COLO829 (cell line): ENCODE data around the gene ELAPOR2.
"Not testable (repeated sequence)": the region's sequence is repeated elsewhere in the genome, so short reads cannot be mapped to it uniquely, and the experiment has no call there.

Experiments
- DNase-seq: peaks from one replicate; pipeline ENCODE4 v3.0.0; 2012; ENCODE audit warnings: low spot score

Gene ELAPOR2, protein sequence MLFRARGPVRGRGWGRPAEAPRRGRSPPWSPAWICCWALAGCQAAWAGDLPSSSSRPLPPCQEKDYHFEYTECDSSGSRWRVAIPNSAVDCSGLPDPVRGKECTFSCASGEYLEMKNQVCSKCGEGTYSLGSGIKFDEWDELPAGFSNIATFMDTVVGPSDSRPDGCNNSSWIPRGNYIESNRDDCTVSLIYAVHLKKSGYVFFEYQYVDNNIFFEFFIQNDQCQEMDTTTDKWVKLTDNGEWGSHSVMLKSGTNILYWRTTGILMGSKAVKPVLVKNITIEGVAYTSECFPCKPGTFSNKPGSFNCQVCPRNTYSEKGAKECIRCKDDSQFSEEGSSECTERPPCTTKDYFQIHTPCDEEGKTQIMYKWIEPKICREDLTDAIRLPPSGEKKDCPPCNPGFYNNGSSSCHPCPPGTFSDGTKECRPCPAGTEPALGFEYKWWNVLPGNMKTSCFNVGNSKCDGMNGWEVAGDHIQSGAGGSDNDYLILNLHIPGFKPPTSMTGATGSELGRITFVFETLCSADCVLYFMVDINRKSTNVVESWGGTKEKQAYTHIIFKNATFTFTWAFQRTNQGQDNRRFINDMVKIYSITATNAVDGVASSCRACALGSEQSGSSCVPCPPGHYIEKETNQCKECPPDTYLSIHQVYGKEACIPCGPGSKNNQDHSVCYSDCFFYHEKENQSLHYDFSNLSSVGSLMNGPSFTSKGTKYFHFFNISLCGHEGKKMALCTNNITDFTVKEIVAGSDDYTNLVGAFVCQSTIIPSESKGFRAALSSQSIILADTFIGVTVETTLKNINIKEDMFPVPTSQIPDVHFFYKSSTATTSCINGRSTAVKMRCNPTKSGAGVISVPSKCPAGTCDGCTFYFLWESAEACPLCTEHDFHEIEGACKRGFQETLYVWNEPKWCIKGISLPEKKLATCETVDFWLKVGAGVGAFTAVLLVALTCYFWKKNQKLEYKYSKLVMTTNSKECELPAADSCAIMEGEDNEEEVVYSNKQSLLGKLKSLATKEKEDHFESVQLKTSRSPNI

DNA sequence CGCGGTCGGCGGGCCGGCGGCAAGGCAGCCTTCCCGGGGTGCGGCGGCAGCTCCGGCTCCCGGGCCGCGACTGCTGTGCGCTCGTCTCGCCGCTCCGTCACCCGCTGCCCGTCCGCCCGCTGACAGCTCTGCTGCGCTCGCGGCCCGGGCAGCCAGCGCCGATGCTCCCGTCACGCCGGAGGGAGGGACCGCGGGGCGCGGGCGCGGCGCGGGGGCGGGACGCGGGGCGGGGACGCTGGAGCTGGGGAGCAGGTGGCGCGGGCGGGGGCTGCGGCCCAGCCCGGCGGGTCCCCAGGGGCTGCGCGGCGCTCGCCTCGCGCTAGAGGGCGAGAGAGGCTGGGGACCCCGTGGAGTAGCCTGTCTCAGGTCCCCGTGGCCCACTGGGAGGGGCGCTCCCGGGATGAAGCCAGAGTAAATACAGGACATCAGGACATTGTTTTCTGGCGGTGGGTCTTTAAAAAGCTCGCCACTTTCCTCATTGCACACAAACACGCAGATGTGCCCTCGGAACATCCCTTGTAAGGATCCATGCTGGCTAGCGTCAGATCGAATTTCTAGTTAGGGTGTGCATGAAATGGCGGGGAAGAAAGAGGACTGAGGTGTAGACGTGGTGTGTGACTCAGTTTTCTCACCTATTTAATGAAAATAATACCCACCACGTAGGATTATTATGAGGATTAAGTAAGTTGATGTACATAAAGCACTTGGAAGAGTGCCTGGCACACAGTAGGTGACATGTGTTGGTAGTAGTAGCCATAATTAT lies at the start of gene ELAPOR2:
TSS of gene ELAPOR2 (minus strand) at position 130 of the 763 bp plus-strand sequence. CDS start 141 bp downstream, outside the sequence.
- peak; percentile 8 for DNase-seq

DNA sequence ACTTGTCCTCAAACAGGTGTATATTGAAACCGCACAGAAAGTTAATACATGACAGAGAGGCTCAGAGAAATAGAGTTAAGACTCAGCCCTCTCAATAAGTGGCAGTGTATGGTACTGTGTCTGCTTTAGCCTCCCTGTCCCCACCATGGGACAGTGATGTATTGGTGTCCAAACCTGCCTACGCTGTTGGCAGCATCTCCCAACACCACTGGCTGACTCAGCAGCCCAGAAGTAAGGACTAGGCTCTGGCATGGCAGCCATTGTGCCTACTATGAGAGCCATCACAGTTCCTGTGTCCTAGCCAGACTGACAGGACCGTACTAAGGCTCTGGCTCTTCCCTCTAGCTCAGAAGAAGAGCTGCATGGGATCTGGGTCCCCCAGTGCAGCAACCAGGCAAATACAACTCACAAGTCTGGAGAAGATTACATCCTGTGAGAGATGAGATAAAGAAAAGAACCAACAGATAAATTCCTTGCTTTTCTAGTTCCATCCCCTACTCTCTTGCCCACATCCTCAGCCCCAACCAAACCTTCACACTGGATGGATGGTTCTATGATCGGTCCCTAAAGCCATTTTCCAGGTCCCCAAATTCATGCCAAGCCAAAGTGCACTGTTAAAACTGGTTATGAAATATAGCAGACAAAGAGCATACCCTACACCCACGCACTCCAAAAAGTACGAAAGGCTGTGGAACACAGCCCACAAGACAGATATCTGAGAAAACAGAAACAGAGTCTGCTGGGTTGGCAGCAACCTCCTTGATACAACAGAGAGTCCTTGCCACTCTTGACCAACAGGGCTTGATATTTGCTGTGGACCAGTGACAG lies 48.7 kb upstream of the ELAPOR2 start:
- no peak for DNase-seq

DNA sequence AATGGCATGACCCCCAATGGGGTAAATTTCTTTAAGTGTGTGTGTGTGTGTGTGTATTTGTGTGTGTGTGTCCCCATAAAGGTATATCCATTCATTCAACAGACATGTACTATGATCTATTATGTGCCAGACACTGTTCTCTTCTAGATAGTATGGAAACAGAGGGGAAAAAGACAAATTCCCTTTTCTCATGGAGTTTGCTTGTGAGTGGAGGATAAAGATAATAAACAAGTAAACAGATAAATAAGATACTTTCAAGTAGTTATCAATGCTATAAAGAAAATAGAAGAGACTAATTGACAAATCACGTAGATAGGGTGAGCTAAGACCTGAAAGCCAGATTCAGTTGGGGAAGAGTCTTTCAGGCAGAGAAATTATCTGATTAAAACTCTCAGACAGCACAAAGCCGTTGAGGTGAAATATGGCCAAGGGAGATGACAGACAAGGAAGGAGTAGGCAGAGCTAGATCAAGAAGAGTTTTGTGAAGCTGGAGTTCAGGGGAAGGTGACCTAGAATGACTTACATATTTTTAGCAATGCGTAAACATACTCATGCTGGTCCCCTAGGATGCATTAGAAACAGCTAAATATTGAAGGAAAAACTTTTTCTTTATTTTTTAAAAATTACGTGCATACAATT lies 47.6 kb upstream of the ELAPOR2 start:
- no peak for DNase-seq

DNA sequence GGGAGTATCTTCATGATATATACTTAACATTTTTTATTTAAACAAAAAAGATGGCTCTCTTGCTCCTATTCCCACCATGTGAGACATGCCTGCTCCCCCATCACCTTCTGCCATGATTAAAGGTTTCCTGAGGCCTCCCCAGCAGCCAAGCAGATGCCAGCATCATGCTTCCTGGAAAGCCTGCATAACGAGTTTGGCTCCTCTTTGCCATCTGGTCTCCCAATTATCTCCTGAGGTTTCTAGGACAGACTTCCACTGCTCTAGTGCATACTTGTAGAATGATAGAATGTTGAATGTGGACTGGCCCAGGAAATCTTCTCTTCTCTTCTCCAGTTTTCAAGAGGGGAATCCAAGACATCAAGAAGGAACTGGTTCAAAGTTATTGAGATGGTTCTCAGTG lies 45.9 kb upstream of the ELAPOR2 start:
- DNase-seq = no peak

DNA sequence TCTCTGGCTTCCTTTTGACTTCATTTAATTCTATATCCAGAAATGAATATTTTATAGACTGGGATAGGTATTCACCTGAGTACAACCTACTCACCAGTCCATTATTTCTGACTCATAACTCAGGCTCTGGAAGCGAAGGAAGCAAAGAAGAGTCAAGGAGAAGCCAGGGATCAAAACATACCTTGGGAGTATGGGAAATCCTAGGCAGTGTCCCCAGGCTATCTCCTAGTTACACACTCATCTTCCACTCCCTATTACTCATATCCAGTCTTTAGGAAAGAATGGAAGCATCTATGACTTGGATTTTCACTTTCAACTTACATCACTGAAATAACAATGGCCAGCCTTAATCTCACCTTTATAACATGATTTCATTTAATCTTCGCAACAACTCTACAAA lies 40.9 kb upstream of the ELAPOR2 start:
- DNase-seq = no peak

DNA sequence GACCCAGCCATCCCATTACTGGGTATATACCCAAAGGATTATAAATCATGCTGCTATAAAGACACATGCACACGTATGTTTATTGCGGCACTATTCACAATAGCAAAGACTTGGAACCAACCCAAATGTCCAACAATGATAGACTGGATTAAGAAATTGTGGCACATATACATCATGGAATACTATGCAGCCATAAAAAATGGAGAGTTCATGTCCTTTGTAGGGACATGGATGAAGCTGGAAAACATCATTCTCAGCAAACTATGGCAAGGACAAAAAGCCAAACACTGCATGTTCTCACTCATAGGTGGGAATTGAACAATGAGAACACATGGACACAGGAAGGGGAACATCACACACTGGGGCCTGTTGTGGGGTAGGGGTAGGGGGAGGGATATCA lies 37.9 kb upstream of the ELAPOR2 start:
- DNase-seq = not testable (repeated sequence)

DNA sequence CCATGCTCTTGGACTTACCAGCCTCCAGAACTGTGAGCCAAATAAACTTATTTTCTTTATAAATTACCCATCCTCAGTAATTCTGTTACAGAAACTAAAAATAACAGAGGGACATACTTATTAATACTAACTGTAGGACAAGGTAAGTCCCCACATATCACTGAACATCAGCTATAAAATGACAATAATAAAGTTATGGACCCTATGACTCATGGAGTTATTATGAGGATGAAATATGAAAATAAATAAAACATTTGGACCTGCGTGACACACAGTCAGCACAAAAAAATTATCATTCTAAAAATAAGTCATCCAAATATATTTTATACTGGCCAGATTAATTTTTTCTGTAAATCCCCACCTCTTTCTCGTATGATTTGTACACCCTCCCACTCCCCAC lies 34.9 kb upstream of the ELAPOR2 start:
- DNase-seq = no peak

DNA sequence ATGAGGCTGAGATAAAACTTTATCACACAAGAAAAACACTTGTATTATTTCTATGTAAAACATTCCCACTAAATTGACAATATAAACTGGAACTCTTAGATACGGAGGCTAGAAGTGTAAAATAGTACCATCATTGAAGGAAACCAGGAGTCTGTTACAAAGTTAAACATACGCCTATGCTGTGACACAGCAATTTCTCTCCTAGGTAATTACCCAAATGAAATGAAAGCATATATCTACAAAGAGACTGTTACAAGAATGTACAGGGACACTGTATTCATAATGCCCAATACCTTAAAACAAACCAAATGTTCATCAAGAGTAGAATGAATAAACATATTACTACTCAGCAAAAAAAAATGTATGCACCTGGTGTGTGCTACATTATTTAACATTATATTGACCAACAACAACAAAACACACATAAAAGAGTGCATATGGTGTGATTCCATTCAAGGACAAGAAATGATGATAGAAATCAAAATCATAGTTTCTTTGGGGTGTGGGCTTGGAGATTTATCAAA lies 33.2 kb upstream of the ELAPOR2 start:
- DNase-seq = no peak

DNA sequence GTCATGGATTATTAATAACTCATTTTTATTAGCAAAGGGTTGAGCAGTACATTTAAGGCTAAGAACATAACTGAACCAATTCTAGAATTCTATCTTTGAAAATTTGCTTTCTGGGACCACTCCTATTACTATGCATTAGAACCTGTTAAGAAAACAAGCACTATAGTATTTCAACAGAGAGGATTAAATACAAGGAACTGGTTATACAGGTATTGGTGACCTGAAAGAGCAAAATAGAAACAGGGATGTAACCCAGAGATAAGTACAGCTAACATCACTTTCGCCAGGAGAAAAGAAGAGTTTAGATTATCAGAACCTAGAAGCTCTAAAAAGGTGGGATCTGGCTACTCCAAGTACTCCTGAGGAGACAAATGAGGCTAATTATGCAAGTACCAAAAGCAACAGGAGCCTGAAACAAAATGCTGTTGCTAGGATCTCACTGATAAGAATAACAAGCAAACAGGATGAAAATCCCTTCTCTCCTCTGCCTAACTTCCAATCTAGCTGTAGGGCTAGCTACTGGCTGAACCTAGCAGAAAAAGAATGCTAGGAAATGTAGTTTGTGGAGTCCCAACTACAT lies 32.1 kb upstream of the ELAPOR2 start:
- DNase-seq = no peak

DNA sequence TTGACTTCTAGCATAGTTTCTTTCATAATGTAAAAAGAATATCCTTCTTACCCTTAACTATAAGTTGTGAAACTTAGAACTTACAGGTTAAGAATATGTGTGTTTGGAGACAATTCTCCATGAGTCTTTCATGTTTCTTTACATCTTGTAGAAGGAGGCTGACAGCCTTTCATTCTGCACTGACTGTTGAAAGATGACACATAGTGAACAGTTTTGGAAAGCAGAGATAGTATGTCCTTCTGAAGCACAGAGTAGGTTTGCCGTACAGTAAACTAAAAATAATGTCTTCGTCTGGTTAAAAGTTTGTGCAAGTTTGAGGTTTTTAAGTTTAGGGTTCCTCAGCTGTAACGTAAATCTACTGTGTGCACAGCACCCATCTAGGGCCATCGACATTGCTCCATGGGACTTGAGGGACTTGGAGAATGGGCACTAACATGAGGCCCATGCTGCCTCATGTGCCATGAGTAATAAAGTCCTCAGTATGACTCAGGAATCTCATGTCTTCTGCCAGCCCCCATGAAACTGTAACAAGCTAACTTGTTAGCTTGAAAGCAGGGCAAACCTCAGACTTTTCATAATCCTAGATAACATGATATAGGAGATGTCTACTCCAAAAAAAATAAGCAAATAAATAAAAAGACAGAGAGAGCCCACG lies 24.5 kb upstream of the ELAPOR2 start:
- DNase-seq = no peak

DNA sequence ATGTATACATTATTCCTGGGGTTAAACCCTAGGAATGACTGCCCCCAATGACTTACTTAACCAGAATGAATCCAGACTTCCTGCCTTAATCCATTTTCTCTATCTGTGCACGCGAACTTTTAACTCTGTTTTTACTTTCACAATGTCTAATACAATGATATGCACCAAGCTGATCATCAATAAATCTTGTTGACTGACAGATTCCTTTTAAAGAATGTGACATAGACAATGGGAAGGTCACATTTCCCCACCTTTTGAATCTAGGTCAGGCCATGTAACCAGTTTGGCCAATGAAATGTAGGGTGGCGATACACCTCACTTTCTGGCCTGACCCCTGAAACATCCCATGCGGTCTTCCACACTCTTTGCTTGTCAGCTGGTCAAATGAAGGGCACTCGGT lies 23.2 kb upstream of the ELAPOR2 start:
- DNase-seq = no peak

DNA sequence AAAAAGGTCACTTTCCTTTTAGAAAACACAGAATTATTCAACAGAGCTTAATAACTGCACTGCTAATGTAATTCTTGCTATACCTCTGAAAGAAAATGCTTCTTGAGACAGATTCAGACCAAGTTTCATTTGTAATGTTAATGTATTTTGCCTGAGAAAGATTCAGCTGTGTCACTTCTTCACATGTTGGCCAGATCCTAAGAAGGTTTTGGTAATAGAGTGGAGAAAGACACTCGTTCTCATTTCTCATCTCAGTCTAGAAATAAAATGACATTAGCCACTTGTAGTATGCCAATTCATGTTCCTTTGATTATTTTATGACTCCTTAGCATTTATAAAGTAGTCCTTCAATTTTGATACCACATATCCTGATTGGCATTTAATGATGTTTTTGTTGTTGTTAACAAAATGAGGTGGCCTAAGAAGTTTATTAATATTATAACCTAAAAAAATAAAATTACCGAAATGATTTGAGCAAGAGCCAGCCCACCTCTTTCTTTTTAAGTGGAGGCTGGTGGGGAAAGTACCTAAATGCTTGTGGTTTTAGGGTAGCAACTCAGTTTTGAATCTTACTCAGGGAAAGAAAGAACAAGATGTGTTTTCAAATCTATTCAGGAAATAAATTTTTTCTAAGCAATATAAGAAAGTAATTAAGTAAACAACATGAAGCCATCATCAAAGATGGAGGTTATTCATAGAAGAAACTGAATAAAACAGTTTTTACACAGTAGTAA lies 16.4 kb upstream of the ELAPOR2 start:
- DNase-seq = no peak

DNA sequence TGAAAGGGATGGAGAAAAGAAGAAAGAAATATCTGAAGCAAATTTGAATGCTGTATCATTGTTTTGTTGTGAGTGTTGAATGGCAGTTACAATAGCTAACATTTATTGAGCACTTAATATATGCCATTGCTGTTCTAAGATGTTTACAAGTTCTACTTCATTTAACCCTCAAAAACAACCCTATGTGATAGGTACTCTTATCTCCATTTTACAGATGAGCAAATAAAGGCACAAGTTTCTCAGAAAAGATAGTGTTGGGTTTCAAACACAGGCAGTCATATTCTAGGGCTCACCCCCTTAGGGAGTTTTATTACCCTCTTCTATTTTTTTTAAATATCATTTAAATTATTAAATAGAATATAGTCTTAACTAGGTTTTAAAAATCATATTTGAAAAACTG lies 8.3 kb upstream of the ELAPOR2 start:
- no peak for DNase-seq

DNA sequence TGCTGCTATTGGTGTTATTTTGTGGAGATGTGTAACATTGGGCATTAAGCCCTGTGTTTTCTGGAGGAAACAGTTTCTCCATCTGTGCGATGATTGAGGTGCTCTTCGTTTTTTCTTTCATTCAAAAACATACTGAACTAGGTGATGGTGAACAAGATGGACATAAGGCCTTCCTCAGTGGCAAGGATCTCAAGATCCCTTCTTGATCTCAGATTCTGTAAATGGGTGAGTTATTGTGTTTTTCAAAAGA lies 759 bp upstream of the ELAPOR2 start:
- DNase-seq = no peak

DNA sequence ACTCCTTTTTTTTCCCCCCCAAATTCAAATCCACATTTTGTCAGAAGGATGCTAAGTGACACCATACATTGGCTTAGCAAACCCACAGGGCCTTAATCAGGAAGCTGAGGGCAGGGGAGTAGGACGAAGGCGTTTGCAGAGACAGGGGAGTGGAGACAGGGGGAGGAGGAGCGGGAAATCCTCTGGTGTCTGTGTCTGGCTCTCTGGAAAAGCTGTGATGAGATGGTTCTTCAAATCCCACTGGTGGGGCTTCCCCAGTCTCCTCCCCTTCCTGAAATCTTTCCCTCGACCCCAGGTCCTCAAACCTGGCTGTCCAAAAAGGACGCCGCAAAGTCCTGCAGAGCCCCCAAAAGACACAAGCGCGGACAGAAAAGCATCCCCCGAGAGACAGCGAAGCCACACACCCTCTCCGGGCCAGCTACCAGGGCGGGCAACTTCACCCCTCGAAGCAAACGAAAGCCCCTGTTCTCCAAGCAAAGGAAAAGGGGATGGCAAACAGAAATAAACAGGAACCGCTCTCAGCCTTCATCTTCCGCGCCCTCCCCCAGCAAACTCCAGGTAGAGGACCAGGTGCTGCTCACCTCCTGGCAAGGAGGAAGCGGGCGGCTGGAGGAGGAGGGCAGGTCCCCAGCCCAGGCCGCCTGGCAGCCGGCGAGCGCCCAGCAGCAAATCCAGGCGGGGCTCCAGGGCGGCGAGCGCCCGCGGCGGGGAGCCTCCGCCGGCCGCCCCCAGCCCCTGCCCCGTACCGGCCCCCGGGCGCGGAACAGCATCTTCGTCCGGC lies 520 bp downstream of the ELAPOR2 start:
- DNase-seq = no peak

DNA sequence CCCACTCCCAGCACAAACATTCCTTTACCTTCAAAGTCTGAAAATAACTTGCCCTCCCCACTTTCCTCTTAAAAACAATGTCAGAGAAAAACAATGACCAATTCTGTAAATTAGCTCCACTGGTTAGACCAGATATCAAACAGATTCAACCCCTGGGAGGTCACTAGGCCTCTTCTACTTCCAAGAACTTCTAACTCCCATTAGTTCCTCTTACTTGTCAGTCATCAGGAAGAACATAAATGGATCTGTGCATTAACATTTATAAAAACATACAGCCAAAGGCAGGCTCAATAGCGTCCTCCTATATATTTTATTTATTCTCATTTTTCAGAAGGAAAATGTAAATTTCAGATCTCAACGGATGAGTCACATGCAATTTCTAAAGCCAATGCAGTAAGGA lies 2.2 kb downstream of the ELAPOR2 start:
- no peak for DNase-seq

DNA sequence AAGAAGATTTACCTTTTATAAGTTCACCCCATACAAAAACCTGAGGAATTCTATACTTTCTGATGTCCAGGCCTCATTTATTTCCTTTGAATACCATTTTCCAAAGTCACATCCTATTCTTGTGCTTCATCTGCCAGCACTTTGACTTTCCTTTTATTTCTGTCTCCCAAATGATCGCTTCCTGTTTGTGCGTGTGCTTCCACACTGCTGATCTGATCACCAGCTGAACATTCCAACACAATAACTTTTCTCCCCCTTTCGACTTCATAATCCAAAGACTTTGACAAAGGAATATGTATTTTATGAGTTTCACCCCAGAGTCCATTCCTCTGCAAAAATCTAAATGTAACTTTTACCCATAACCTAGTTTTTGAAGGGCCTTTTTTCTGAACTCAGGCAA lies 3.1 kb downstream of the ELAPOR2 start:
- no peak for DNase-seq

DNA sequence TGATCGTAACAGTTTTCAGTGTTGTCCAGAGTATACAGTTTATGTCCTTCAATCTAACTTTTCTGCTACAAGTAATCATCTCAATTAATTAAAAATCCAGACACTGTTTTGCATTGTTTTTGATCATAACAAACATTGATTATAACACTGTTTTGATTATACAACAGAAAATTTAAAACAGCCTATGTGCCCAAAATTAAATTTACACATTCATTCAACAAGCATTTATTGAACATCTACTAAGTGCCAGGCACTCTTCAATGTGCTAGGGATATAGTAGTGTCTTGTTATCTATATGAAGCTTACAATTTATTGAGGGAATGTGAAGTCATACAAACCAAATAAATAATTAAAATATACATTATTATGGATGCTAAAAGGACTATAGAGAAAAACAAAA lies 10.6 kb downstream of the ELAPOR2 start:
- no peak for DNase-seq
